Keratinocyte (primary cell): ENCODE data around the gene CISD3. TPM values are rescaled to one million over a fixed set of nuclear protein-coding genes. Genes with fewer than 3 reads are reported as not detected.

Experiments used
- DNase-seq: peaks from one replicate; pipeline ENCODE4 v3.0.0-alpha.2; 2011; ENCODE audit warnings: low read depth, missing footprints, low spot score
- FAIRE-seq: peaks from 2 replicates; lab custom pipeline; 2011; peaks lifted over from hg19 to GRCh38; lab: Jason Lieb, UNC
- H2AFZ ChIP-seq: 2 replicates; pipeline ENCODE4 v1.6.0; 2012; ENCODE audit warnings: low read length, control low read depth, inconsistent platforms; ENCODE audit not compliant: control insufficient read depth
- H3K27ac ChIP-seq: 2 replicates; pipeline ENCODE4 v1.5.1; 2011; ENCODE audit warnings: low read length; ENCODE audit not compliant: control insufficient read depth, insufficient read depth
- H3K27me3 ChIP-seq: 3 replicates; pipeline ENCODE4 v1.6.0; 2011; ENCODE audit warnings: low read length; ENCODE audit not compliant: control insufficient read depth, insufficient read depth; ENCODE audit errors: extremely low read depth
- H3K36me3 ChIP-seq, 2 experiments: 2 replicates in 1 of 2; 3 replicates in 1 of 2; pipeline ENCODE4 v1.5.1; 2011; ENCODE audit warnings: low read length in 2 of 2, mild to moderate bottlenecking in 1 of 2; ENCODE audit not compliant: control insufficient read depth in 2 of 2, insufficient read depth in 2 of 2; ENCODE audit errors: extremely low read depth in 1 of 2
- H3K4me1 ChIP-seq: 3 replicates; pipeline ENCODE4 v1.5.1; 2011; ENCODE audit warnings: low read length; ENCODE audit not compliant: control insufficient read depth, insufficient read depth; ENCODE audit errors: extremely low read depth
- H3K4me2 ChIP-seq: 3 replicates; pipeline ENCODE4 v1.6.0; 2011; ENCODE audit warnings: low read depth, low read length; ENCODE audit not compliant: control insufficient read depth, insufficient read depth; ENCODE audit errors: extremely low read depth
- H3K4me3 ChIP-seq, 3 experiments: fragments of 200-600 bp in 1 of 3; sonication (generic) in 1 of 3; 2 replicates in 2 of 3; 3 replicates in 1 of 3; pipeline ENCODE4 v1.5.1; 2011 to 2016; ENCODE audit warnings: low read length in 3 of 3, mild to moderate bottlenecking in 3 of 3, control low read depth in 2 of 3, inconsistent platforms in 1 of 3, low read depth in 1 of 3, mixed read lengths in 1 of 3, mixed run types in 1 of 3, moderate library complexity in 1 of 3; ENCODE audit not compliant: control insufficient read depth in 2 of 3, insufficient read depth in 2 of 3; ENCODE audit errors: extremely low read depth in 1 of 3
- H3K79me2 ChIP-seq: 2 replicates; pipeline ENCODE4 v1.6.0; 2012; ENCODE audit warnings: low read length; ENCODE audit not compliant: control insufficient read depth, insufficient read depth
- H3K9ac ChIP-seq: 3 replicates; pipeline ENCODE4 v1.6.0; 2011; ENCODE audit warnings: low read length; ENCODE audit not compliant: control insufficient read depth, insufficient read depth; ENCODE audit errors: extremely low read depth
- H3K9me1 ChIP-seq: 3 replicates; pipeline ENCODE4 v1.6.0; 2011; ENCODE audit warnings: low read length; ENCODE audit not compliant: control insufficient read depth, insufficient read depth; ENCODE audit errors: extremely low read depth
- H3K9me3 ChIP-seq: 2 replicates; pipeline ENCODE4 v1.5.1; 2012; ENCODE audit warnings: low read depth, low read length; ENCODE audit not compliant: control insufficient read depth
- H4K20me1 ChIP-seq: 3 replicates; pipeline ENCODE4 v1.6.0; 2011; ENCODE audit warnings: low read length; ENCODE audit not compliant: control insufficient read depth, insufficient read depth; ENCODE audit errors: extremely low read depth
- CTCF ChIP-seq, 3 experiments: IDR thresholded peaks in 1 of 3; conservative IDR thresholded peaks in 1 of 3; optimal IDR thresholded peaks in 1 of 3; 2 replicates in 2 of 3; 3 replicates in 1 of 3; pipeline versions ENCODE3 to v1.5.1; 2011; ENCODE audit warnings: low read length in 3 of 3, mild to moderate bottlenecking in 3 of 3, moderate library complexity in 2 of 3, control low read depth in 1 of 3, inconsistent platforms in 1 of 3; ENCODE audit not compliant: insufficient read depth in 2 of 3; ENCODE audit errors: extremely low read depth in 1 of 3
- EZH2 ChIP-seq: IDR thresholded peaks from one replicate; pipeline ENCODE4 v1.6.1; 2012; ENCODE audit warnings: inconsistent platforms, mild to moderate bottlenecking, low read length, moderate library complexity
- dilution Hi-C: fragments of 300-500 bp; cut with MboI; formaldehyde crosslinking; loops from one replicate; pipeline ENCODE4 v1.7.0; 2020; ENCODE audit warnings: low sequenced_read_pairs; ENCODE audit not compliant: extremely low pct_ligation_motif_present
- polyA plus RNA-seq, 5 experiments: library from polyadenylated mRNA; depleted of rRNA in 3 of 5; stranded (reverse) in 3 of 5; stranded (forward) in 1 of 5; unstranded in 1 of 5; fragments of >200 nt; gene quantifications; 1 replicate in 1 of 5; 2 replicates in 3 of 5; 3 replicates in 1 of 5; pipeline versions ENCODE4 v1.2.1 to v1.2.3, GENCODE V29; 2011 to 2012; ENCODE audit warnings: missing spikeins in 2 of 5, low read depth in 1 of 5, low replicate concordance in 1 of 5

The CISD3 gene
- polyA plus RNA-seq, 1 donor (not counting 4 experiments of a cell fraction or from before 2014, with no cell fraction given), result 17.1 TPM

- peak overlapping the region; percentile 76 for H3K9ac ChIP-seq
- H3K27me3 ChIP-seq, result no peaks in the 10 kb centered on the region
- TF ChIP-seq EZH2 (no peak), CTCF (optimal IDR thresholded peaks at IDR 0.05 in 1 of 3, IDR thresholded peaks at IDR 0.05 in 1 of 3, conservative IDR thresholded peaks at IDR 0.05 in 1 of 3; ENCODE audit: extremely low read depth in 1 of 3, insufficient read depth in 2 of 3, low read length in 3 of 3) (no peak)
- peaks cover 25% of the 10 kb centered on the region for H3K4me1 ChIP-seq
- H3K4me3 ChIP-seq, result peak overlapping the region; percentile 63 to 88 (median 84)
- peak overlapping the region; percentile 33 for H3K27ac ChIP-seq
- H2AFZ ChIP-seq, result no peak overlapping the region
- DNase-seq (no peak), FAIRE-seq (no peak)
- no peaks in the 10 kb centered on the region for H3K9me3 ChIP-seq
- peaks cover 2 to 9% of the 10 kb centered on the region in 2 experiments for H3K36me3 ChIP-seq
- peak overlapping the region; percentile 91 for H3K4me2 ChIP-seq
- H3K79me2 ChIP-seq, result no peaks in the 10 kb centered on the region
- H3K9me1 ChIP-seq, result no peaks in the 10 kb centered on the region
- H4K20me1 ChIP-seq, result no peaks in the 10 kb centered on the region
- dilution Hi-C loops, result no loop called here
Measured at GRCh38 chr17:38706505-38707216, 23.5 kb upstream of the CISD3 start.

- DNase-seq (no peak), FAIRE-seq (no peak)
- Histone ChIP-seq H3K4me3 (no peak overlapping the region), H3K27me3 (no peaks in the 10 kb centered on the region), H3K9me1 (no peaks in the 10 kb centered on the region), H3K27ac (no peak overlapping the region), H4K20me1 (no peaks in the 10 kb centered on the region), H3K4me1 (peaks cover 23% of the 10 kb centered on the region), H3K4me2 (no peak overlapping the region), H3K9me3 (no peaks in the 10 kb centered on the region), H3K79me2 (no peaks in the 10 kb centered on the region), H2AFZ (no peak overlapping the region), H3K36me3 (peaks cover 9 to 14% of the 10 kb centered on the region in 2 experiments), H3K9ac (no peak overlapping the region)
- dilution Hi-C loops, result no loop called here
- no peak for TF ChIP-seq CTCF (optimal IDR thresholded peaks at IDR 0.05 in 1 of 3, IDR thresholded peaks at IDR 0.05 in 1 of 3, conservative IDR thresholded peaks at IDR 0.05 in 1 of 3; ENCODE audit: extremely low read depth in 1 of 3, insufficient read depth in 2 of 3, low read length in 3 of 3)
Measured at GRCh38 chr17:38707678-38708351, 22.3 kb upstream of the CISD3 start.
